GM10266 (cell line): ENCODE measurements around the gene PPP1R14D.

Source experiments
- DNase-seq: peaks from one replicate; pipeline ENCODE4 v3.0.0; 2012; ENCODE audit errors: extremely low spot score
- CTCF ChIP-seq: IDR thresholded peaks from 2 replicates; pipeline ENCODE4 v1.5.1; 2012; ENCODE audit warnings: mild to moderate bottlenecking, low read depth; ENCODE audit not compliant: control insufficient read depth, insufficient read depth; ENCODE audit errors: missing control alignments

PPP1R14D gene

DNA sequence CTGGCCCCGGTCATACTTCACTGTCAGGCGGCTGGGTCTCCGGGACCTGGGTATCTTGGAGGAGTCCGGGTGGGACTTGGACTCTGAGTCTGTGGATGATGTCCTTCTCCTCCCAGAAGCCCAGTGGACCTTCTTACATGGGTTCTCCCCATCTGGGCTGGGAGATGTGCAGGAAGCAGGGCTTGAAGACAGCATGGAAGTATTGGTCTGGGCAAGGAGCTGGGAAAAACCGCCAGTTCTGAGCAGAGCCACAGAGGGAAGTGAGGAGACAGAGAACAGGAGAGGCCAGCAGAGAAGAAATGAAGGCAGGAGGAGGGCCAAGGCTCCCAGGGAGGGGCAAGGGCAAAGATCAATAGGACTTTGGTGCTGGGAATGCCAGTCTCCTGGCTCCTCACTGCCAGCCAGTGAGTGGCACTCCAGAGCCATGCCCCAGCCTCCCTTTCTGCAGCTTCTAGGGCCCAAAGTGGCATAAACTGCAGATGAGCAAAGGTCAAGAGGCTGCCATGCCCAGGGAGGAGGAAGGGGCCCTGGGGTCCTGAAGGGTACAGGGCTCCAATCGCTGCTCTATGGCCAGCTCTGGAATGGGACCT is at the start of gene PPP1R14D:
Gene PPP1R14D (minus strand): TSS at position 262 of the 590 bp plus-strand sequence. CDS start 67 bp downstream, at position 195.
- TF ChIP-seq CTCF: no peak
- no peak for DNase-seq

DNA sequence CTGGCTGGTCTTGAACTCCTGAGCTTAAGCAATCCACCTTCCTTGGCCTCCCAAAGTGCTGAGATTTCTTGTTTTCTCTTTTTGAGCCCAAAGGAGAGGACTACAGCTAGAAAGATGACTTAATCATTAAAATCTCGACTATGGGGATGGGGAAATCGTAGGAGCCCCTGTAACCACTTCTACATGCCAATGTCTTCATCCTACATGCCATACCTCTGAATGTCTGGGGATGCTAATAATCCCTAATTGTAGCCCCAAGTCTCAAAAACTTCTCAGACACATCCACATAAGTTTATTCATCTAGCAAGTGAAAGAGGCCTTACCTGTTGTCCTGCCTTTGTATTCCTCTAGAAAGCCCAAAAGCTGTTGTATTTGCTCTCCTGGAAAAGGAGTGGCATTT is 49.2 kb upstream of the PPP1R14D start:
- no peak for TF ChIP-seq CTCF
- DNase-seq: no peak

DNA sequence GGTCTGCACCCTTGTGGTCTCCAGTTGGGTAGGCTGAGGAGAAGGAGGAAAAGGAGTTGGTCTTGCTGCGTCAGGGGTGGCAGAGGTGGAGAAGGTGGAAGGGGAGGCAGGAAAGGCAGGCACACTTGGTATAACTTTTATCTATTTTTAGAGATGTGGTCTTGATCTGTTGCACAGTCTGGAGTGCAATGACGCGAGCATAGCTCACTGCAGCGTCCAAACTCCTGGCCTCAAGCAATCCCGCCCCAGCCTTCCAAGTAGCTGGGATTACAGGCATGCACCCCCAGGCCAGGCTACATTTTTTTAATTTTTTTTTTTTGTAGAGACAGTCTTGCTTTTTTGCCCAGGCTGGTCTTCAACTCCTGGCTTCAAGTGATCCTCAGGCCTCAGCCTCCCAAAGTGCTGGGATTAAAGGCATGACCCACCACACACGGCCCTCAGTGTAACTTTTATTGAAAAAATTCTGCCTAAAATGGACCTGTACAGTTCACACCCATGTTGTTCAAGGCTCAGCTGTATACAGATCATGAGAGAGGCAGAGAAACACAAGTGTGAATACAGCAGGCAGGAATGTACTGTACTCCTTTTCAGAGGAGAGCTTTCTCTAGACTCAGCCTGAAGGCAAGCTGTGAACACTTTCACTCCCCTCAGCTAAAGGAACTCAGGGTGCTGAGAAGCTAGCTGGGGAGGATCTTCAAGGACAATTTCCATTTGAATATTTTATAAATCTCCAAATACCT is 47.7 kb upstream of the PPP1R14D start:
- TF ChIP-seq CTCF: no peak
- no peak for DNase-seq

- DNase-seq: peak; percentile 81
- peak; percentile 50 for TF ChIP-seq CTCF
Observed at GRCh38 chr15:40873694-40874561, 45.4 kb upstream of the PPP1R14D start, which contains the start of gene RHOV. RHOV (minus strand) TSS chr15:40874234; CDS start chr15:40874139, 95 bp downstream.

- DNase-seq: no peak
- no peak for TF ChIP-seq CTCF
Observed at GRCh38 chr15:40872791-40873693, 44.5 kb upstream of the PPP1R14D start.

DNA sequence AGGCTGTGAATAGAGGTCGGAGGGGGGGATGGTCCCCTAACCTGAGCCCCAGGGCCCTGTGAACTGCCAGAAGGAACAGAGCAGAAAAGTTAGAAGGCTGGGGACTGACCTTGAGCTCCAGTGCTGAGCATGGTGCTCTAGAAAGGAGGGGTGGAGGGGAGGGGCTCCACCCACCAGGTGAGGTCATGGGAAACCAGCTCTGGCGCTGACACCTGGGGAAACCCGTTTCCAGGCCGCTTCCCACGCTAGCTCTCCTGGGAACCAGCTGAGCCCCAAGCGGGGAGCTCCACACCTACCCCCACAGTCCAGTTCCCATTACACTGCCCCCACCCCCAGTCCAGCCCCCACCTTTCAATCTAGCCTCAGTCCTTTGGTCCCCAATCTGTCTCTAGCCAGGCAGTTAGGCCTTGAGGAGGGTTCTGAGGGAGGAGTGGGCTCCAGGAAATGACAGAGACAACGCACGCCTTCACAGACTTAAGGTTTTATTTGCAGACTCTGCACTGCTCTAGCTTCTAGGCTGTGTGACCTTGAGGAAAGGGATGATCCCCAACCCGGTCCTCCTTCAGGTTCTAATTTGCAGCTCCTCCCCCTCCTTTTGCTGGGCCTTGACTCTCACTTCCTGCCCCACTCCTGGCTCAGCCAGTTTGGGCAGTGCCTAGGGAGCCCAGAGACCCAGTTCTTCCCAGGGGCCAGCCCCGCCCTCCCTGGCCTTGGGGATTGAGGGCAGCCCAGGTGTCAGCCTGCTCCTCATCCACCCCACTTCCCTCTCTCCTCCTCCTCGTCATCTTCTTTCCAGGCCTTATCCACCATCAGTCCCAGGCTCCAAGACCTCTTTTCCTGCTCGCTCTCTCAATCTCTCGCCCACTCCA is 43.5 kb upstream of the PPP1R14D start:
- peak; percentile 84 for DNase-seq

More for the DNA sequence above, 43.5 kb upstream of the PPP1R14D start:
- TF ChIP-seq CTCF: no peak
